DLD1 (cell line): ENCODE measurements around the gene TNS1.

ENCODE experiments used
- in situ Hi-C: cut with HindIII; loops from 2 replicates; pipeline ENCODE4 v1.10.0; 2017; ENCODE audit warnings: low sequenced_read_pairs

TNS1 gene

GRCh38 chr2:217880287-217880889, 122.4 kb downstream of the TNS1 start:
- in situ Hi-C loops, result no loop called here

GRCh38 chr2:217878915-217879590, 123.7 kb downstream of the TNS1 start:
- in situ Hi-C loops, result no loop called here

- in situ Hi-C loops, result no loop called here
These were observed 124.9 kb downstream of the TNS1 start for GRCh38 chr2:217877866-217878265.

- in situ Hi-C loops, result no loop called here
These were observed 126.6 kb downstream of the TNS1 start for GRCh38 chr2:217876253-217876570.

- in situ Hi-C loops, result no loop called here
These were observed 127.1 kb downstream of the TNS1 start for GRCh38 chr2:217875556-217876252.

- in situ Hi-C loops, result no loop called here
These were observed 127.7 kb downstream of the TNS1 start for GRCh38 chr2:217875138-217875537.

- in situ Hi-C loops, result no loop called here
These were observed 129.4 kb downstream of the TNS1 start for GRCh38 chr2:217873371-217873770.

- in situ Hi-C loops, result no loop called here
These were observed 130.5 kb downstream of the TNS1 start for GRCh38 chr2:217872319-217872718.

- in situ Hi-C loops, result no loop called here
These were observed 132.2 kb downstream of the TNS1 start for GRCh38 chr2:217870528-217871011.

- in situ Hi-C loops, result no loop called here
These were observed 133.9 kb downstream of the TNS1 start for GRCh38 chr2:217868911-217869334.

GRCh38 chr2:217868265-217868892, 134.4 kb downstream of the TNS1 start:
- in situ Hi-C loops, result no loop called here

- in situ Hi-C loops, result no loop called here
These were observed 136.3 kb downstream of the TNS1 start for GRCh38 chr2:217866457-217866856.

GRCh38 chr2:217864963-217865772, 137.6 kb downstream of the TNS1 start:
- in situ Hi-C loops, result no loop called here

GRCh38 chr2:217863883-217864282, 138.9 kb downstream of the TNS1 start:
- in situ Hi-C loops, result no loop called here

- in situ Hi-C loops, result no loop called here
These were observed 141.4 kb downstream of the TNS1 start for GRCh38 chr2:217861334-217861877.

GRCh38 chr2:217859926-217860325, 142.9 kb downstream of the TNS1 start:
- in situ Hi-C loops, result no loop called here

- in situ Hi-C loops, result no loop called here
These were observed 144.0 kb downstream of the TNS1 start for GRCh38 chr2:217858519-217859491.

- in situ Hi-C loops, result no loop called here
These were observed 144.9 kb downstream of the TNS1 start for GRCh38 chr2:217857624-217858506.
